ENCODE data around the gene SPATA31E1. TPM values are rescaled to one million over a fixed set of nuclear protein-coding genes. Genes with fewer than 3 reads are reported as not detected.

The SPATA31E1 gene
- total RNA-seq, 6 experiments from 2014 or later = not detected

- H3K4me3 ChIP-seq = no peak overlapping the region
Measured at GRCh38 chr9:87885484-87886189, 3.0 kb downstream of the SPATA31E1 start.

GRCh38 chr9:87886210-87886932 lies 3.7 kb downstream of the SPATA31E1 start:
- intact Hi-C loops (cut with DNase I) = no loop called here
- Histone ChIP-seq H3K4me1 (no peaks in the 10 kb centered on the region), H3K4me3 (no peak overlapping the region), H3K27ac (no peak overlapping the region), H3K36me3 (no peaks in the 10 kb centered on the region), H3K27me3 (no peaks in the 10 kb centered on the region), H3K9me3 (no peaks in the 10 kb centered on the region)
- DNase-seq (no peak), ATAC-seq (no peak)
- WGBS (ENCODE audit: insufficient coverage, low coverage, low lambda C conversion rate, missing lambda C conversion rate) = 62% methylated on average over 6 of the region's 11 CpGs
- TF ChIP-seq CTCF (IDR thresholded peaks at IDR 0.05) (no peak), POLR2A (IDR thresholded peaks at IDR 0.05) (no peak)

More at GRCh38 chr9:87885484-87886189, 3.0 kb downstream of the SPATA31E1 start:
- intact Hi-C loops (cut with DNase I) = no loop called here
- ATAC-seq (no peak), DNase-seq (no peak)
- WGBS (ENCODE audit: insufficient coverage, low coverage, low lambda C conversion rate, missing lambda C conversion rate) = 89% methylated on average over 7 of the region's 13 CpGs
- Histone ChIP-seq H3K9me3 (no peaks in the 10 kb centered on the region), H3K4me1 (no peaks in the 10 kb centered on the region), H3K36me3 (no peaks in the 10 kb centered on the region), H3K27ac (no peak overlapping the region), H3K27me3 (no peaks in the 10 kb centered on the region)
- TF ChIP-seq POLR2A (IDR thresholded peaks at IDR 0.05) = no peak
- no peak for TF ChIP-seq CTCF (IDR thresholded peaks at IDR 0.05)

DNA sequence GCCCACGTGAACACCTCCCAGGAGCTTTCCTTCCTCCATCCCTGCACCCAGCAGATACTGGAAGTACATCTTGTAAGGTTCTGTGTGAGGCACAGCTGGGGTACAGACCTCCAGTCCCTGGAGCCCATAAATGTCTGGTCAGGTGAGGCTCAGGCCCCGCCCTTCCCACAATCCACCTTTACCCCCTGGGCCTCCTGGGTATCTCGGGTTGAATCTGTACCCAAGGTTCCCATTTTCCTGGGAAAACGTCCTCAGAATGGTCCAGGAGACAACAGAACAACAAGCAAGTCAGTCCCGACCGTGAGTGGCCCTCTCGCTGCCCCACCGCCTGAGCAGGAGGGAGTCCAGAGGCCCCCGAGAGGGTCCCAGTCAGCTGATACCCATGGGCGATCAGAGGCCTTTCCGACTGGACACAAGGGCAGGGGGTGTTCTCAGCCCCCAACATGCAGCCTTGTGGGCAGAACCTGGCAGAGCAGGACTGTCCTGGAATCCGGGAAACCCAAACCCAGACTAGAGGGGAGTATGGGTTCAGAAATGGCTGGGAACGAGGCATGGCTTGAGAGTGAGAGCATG lies 4.3 kb downstream of the SPATA31E1 start:
- Histone ChIP-seq H3K4me1 (no peaks in the 10 kb centered on the region), H3K27ac (no peak overlapping the region), H3K9me3 (no peaks in the 10 kb centered on the region), H3K27me3 (no peaks in the 10 kb centered on the region), H3K4me3 (no peak overlapping the region), H3K36me3 (no peaks in the 10 kb centered on the region)
- TF ChIP-seq CTCF (IDR thresholded peaks at IDR 0.05) (no peak), POLR2A (IDR thresholded peaks at IDR 0.05) (no peak)
- ATAC-seq (no peak), DNase-seq (no peak)
- WGBS (ENCODE audit: insufficient coverage, low coverage, low lambda C conversion rate, missing lambda C conversion rate) = 96% methylated on average over 4 of the region's 13 CpGs
- intact Hi-C loops (cut with DNase I) = no loop called here

GRCh38 chr9:87887661-87888480 lies 5.2 kb downstream of the SPATA31E1 start:
- H3K9me3 ChIP-seq = no peaks in the 10 kb centered on the region
- WGBS (ENCODE audit: insufficient coverage, low coverage, low lambda C conversion rate, missing lambda C conversion rate) = 80% methylated on average over 2 of the region's 13 CpGs
- ATAC-seq (no peak), DNase-seq (no peak)
- no peaks in the 10 kb centered on the region for H3K36me3 ChIP-seq
- no peaks in the 10 kb centered on the region for H3K4me1 ChIP-seq
- H3K27ac ChIP-seq = no peak overlapping the region
- no peak overlapping the region for H3K4me3 ChIP-seq
- intact Hi-C loops (cut with DNase I) = no loop called here
- TF ChIP-seq CTCF (IDR thresholded peaks at IDR 0.05) = no peak
- TF ChIP-seq POLR2A (IDR thresholded peaks at IDR 0.05) = no peak
- H3K27me3 ChIP-seq = no peaks in the 10 kb centered on the region

Measured in right lobe of liver (tissue), 6 donors.